Measurements from ENCODE around the gene PSPH.

DNA sequence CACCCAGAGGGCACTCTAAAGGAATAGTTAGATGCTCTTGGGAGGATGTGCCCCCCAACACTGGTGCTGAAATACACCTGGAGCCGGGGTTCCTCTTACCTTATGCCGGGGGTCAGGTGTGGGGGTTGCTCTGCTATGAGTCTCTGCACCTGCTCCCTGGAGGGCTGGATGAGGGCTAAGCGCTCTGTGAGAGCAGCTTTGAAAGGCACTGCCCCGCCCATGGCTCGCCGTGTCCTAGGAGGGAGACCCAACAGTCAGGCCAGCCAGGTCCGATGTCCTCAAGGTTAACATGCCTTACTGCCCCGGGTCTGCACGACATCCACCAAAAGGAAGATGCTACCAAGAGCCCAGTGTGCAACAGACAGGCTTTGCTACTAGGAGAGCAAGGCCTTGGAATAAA is 31.7 kb downstream of the PSPH start:
- TF ChIP-seq TAF1 (IDR thresholded peaks at IDR 0.05; ENCODE audit: low read depth) (no peak), TEAD4 (IDR thresholded peaks at IDR 0.05) (no peak), RAD21 (IDR thresholded peaks at IDR 0.05; ENCODE audit: low read depth) (no peak), CREB1 (IDR thresholded peaks at IDR 0.05; ENCODE audit: low read depth) (no peak), CEBPB (IDR thresholded peaks at IDR 0.05) (no peak)
- TF ChIP-seq, protein P1, sequence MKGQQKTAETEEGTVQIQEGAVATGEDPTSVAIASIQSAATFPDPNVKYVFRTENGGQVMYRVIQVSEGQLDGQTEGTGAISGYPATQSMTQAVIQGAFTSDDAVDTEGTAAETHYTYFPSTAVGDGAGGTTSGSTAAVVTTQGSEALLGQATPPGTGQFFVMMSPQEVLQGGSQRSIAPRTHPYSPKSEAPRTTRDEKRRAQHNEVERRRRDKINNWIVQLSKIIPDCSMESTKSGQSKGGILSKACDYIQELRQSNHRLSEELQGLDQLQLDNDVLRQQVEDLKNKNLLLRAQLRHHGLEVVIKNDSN (IDR thresholded peaks at IDR 0.05) = no peak
- TF ChIP-seq, protein P2, sequence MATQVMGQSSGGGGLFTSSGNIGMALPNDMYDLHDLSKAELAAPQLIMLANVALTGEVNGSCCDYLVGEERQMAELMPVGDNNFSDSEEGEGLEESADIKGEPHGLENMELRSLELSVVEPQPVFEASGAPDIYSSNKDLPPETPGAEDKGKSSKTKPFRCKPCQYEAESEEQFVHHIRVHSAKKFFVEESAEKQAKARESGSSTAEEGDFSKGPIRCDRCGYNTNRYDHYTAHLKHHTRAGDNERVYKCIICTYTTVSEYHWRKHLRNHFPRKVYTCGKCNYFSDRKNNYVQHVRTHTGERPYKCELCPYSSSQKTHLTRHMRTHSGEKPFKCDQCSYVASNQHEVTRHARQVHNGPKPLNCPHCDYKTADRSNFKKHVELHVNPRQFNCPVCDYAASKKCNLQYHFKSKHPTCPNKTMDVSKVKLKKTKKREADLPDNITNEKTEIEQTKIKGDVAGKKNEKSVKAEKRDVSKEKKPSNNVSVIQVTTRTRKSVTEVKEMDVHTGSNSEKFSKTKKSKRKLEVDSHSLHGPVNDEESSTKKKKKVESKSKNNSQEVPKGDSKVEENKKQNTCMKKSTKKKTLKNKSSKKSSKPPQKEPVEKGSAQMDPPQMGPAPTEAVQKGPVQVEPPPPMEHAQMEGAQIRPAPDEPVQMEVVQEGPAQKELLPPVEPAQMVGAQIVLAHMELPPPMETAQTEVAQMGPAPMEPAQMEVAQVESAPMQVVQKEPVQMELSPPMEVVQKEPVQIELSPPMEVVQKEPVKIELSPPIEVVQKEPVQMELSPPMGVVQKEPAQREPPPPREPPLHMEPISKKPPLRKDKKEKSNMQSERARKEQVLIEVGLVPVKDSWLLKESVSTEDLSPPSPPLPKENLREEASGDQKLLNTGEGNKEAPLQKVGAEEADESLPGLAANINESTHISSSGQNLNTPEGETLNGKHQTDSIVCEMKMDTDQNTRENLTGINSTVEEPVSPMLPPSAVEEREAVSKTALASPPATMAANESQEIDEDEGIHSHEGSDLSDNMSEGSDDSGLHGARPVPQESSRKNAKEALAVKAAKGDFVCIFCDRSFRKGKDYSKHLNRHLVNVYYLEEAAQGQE (IDR thresholded peaks at IDR 0.05; ENCODE audit: low read depth) = no peak

Data from Ishikawa (cell line).